Endothelial cell of umbilical vein (primary cell): ENCODE measurements around the gene CWC27. TPM values are rescaled to one million over a fixed set of nuclear protein-coding genes. Genes with fewer than 3 reads are reported as not detected.

Experiments
- BruUV-seq: library from RNA; stranded (reverse); fragments of 400-500 nt; replicated peaks from 2 replicates; lab custom pipeline; 2021; lab: Mats Ljungman, UMichigan
- CTCF ChIA-PET: fragments of 300-600, 350-600 bp; sonication (Branson Sonifier 250); formaldehyde crosslinking; loops from one replicate; lab custom pipeline; 2021; ENCODE audit warnings: antibody characterized with exemption, inconsistent platforms; lab: Charles Lee
- POLR2A ChIA-PET: fragments of 300-600, 350-600 bp; sonication (Branson Sonifier 250); formaldehyde crosslinking; loops from one replicate; lab custom pipeline; 2021; ENCODE audit warnings: antibody characterized with exemption, inconsistent platforms; lab: Charles Lee
- DNase-seq: peaks from one replicate; pipeline ENCODE4 v3.0.0-alpha.2; 2011; ENCODE audit warnings: low read depth, low spot score
- FAIRE-seq: peaks from 2 replicates; lab custom pipeline; 2011; peaks lifted over from hg19 to GRCh38; lab: Jason Lieb, UNC
- H2AFZ ChIP-seq: 2 replicates; pipeline ENCODE4 v1.6.0; 2012; ENCODE audit warnings: low read depth, low read length, control low read depth, inconsistent platforms
- H3K27ac ChIP-seq: 2 replicates; pipeline ENCODE4 v1.5.1; 2011; ENCODE audit warnings: low read depth, mild to moderate bottlenecking, control low read depth, low read length, moderate library complexity; ENCODE audit not compliant: insufficient read depth
- H3K27me3 ChIP-seq, 2 experiments: 2 replicates each; pipeline versions ENCODE4 v1.6.0 to v1.6.1; 2011; ENCODE audit warnings: low read length in 2 of 2, mixed read lengths in 1 of 2; ENCODE audit not compliant: control insufficient read depth in 2 of 2, insufficient read depth in 2 of 2
- H3K36me3 ChIP-seq, 2 experiments: 2 replicates in 1 of 2; 3 replicates in 1 of 2; pipeline ENCODE4 v1.5.1; 2011; ENCODE audit warnings: low read length in 2 of 2, mild to moderate bottlenecking in 1 of 2, moderate library complexity in 1 of 2; ENCODE audit not compliant: control insufficient read depth in 2 of 2, insufficient read depth in 2 of 2; ENCODE audit errors: extremely low read depth in 1 of 2
- H3K4me1 ChIP-seq: 3 replicates; pipeline ENCODE4 v1.5.1; 2011; ENCODE audit warnings: mild to moderate bottlenecking, low read length; ENCODE audit not compliant: control insufficient read depth, insufficient read depth; ENCODE audit errors: extremely low read depth
- H3K4me2 ChIP-seq: 2 replicates; pipeline ENCODE4 v1.6.1; 2011; ENCODE audit warnings: low read length, control low read depth, mixed read lengths; ENCODE audit not compliant: insufficient read depth
- H3K4me3 ChIP-seq, 3 experiments: fragments of 200-600 bp in 1 of 3; sonication (generic), shearing (Covaris generic) in 1 of 3; replicated peaks in 1 of 3; 2 replicates each; pipeline ENCODE4 v1.5.1; 2011 to 2016; ENCODE audit warnings: control low read depth in 3 of 3, low read length in 3 of 3, mild to moderate bottlenecking in 2 of 3, inconsistent platforms in 1 of 3, low read depth in 1 of 3, moderate library complexity in 1 of 3; ENCODE audit not compliant: insufficient read depth in 1 of 3
- H3K79me2 ChIP-seq: 2 replicates; pipeline ENCODE4 v1.6.0; 2012; ENCODE audit warnings: low read length, inconsistent platforms; ENCODE audit not compliant: control insufficient read depth, insufficient read depth
- H3K9ac ChIP-seq: replicated peaks from 2 replicates; pipeline ENCODE3; 2011; ENCODE audit warnings: low read length, control low read depth; ENCODE audit not compliant: insufficient read depth; ENCODE audit errors: extremely low read depth
- H3K9me1 ChIP-seq: replicated peaks from 3 replicates; pipeline ENCODE4 v1.6.0; 2011; ENCODE audit warnings: mild to moderate bottlenecking, low read length; ENCODE audit not compliant: control insufficient read depth, insufficient read depth; ENCODE audit errors: extremely low read depth
- H3K9me3 ChIP-seq: replicated peaks from 2 replicates; pipeline ENCODE4 v1.5.1; 2012; ENCODE audit warnings: low read length, inconsistent platforms; ENCODE audit not compliant: control insufficient read depth, insufficient read depth
- H4K20me1 ChIP-seq: replicated peaks from 2 replicates; pipeline ENCODE3; 2011; ENCODE audit warnings: mild to moderate bottlenecking, low read length; ENCODE audit not compliant: control insufficient read depth, insufficient read depth; ENCODE audit errors: extremely low read depth
- EZH2 ChIP-seq: IDR thresholded peaks from 2 replicates; pipeline ENCODE4 v1.6.1; 2012; ENCODE audit warnings: borderline replicate concordance, low read depth, mild to moderate bottlenecking, moderate library complexity, low read length, inconsistent platforms; ENCODE audit not compliant: severe bottlenecking
- FOS ChIP-seq: IDR thresholded peaks from 2 replicates; pipeline ENCODE4 v1.6.1; 2011; ENCODE audit warnings: mild to moderate bottlenecking, low read length, moderate library complexity, borderline replicate concordance; ENCODE audit not compliant: insufficient read depth
- GATA2 ChIP-seq: IDR thresholded peaks from 2 replicates; pipeline ENCODE4 v1.7.0; 2011; ENCODE audit warnings: low read depth, mild to moderate bottlenecking, moderate library complexity, mixed read lengths, low read length; ENCODE audit not compliant: insufficient read length, insufficient read depth
- JUN ChIP-seq: IDR thresholded peaks from 2 replicates; pipeline ENCODE4 v1.6.1; 2011; ENCODE audit warnings: borderline replicate concordance, low read depth; ENCODE audit not compliant: insufficient read length, insufficient read depth
- MAX ChIP-seq: IDR thresholded peaks from 2 replicates; pipeline ENCODE4 v1.6.1; 2011; ENCODE audit not compliant: insufficient read depth, insufficient read length
- MYC ChIP-seq: IDR thresholded peaks from one replicate; pipeline ENCODE4 v1.6.1; 2011; ENCODE audit warnings: mild to moderate bottlenecking, low read depth, low read length
- POLR2A ChIP-seq: IDR thresholded peaks from 2 replicates; pipeline ENCODE4 v1.6.1; 2012; ENCODE audit warnings: low read depth, mild to moderate bottlenecking, control low read depth, low read length
- POLR2AphosphoS5 ChIP-seq: IDR thresholded peaks from 2 replicates; pipeline ENCODE4 v1.6.1; 2012; ENCODE audit warnings: low read depth, mild to moderate bottlenecking, control low read depth, low read length, moderate library complexity; ENCODE audit not compliant: insufficient read depth
- dilution Hi-C: fragments of 300-500 bp; cut with MboI; formaldehyde crosslinking; loops from one replicate; pipeline ENCODE4 v1.15.0; 2019; ENCODE audit warnings: low sequenced_read_pairs; ENCODE audit not compliant: extremely low pct_ligation_motif_present
- intact Hi-C: fragments of 100-400 bp; cut with micrococcal nuclease; formaldehyde crosslinking; loops from one replicate; pipeline ENCODE4 v1.10.0; 2022
- polyA plus RNA-seq, 4 experiments: library from polyadenylated mRNA; depleted of rRNA in 3 of 4; stranded (reverse) in 3 of 4; unstranded in 1 of 4; fragments of >200 nt; gene quantifications; 2 replicates each; pipeline versions ENCODE4 v1.2.1 to v1.2.3, GENCODE V29; 2011 to 2012; ENCODE audit warnings: missing spikeins in 1 of 4
- total RNA-seq: library from RNA; stranded (reverse); gene quantifications from 2 replicates; pipeline ENCODE4 v1.2.3, GENCODE V29; 2021
- TF ChIP-seq, protein P1 (sequence below), 2 donors: IDR thresholded peaks; 1 replicate in 1 of 2; 2 replicates in 1 of 2; pipeline ENCODE4 v1.5.1; 2011; ENCODE audit warnings: low read length in 2 of 2, mild to moderate bottlenecking in 2 of 2, moderate library complexity in 2 of 2, control low read depth in 1 of 2, inconsistent platforms in 1 of 2, low read depth in 1 of 2; ENCODE audit not compliant: insufficient read depth in 1 of 2; ENCODE audit errors: extremely low read depth in 1 of 2

The CWC27 gene
- total and polyA plus RNA-seq, 2 donors (not counting 3 experiments of a cell fraction or from before 2014, with no cell fraction given) = 11.9 to 23.8 TPM

DNA sequence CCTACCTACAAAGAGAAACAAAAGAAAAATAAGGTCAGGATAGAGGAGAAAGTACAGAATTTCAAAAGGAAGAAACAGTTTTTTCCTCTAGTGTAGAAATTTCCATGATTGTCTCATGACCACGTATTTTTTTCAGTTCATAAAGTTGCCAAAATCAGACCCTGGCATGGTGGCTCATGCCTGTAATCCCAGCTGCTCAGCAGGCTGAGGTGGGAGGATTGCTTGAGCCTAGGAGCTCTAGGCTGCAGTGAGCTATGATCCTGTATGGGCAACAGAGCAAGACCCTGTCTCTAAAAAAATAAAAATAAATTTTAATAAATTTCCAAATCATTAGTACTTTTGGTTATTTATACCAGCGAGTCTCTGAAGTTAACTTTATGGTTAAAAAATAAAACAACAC is 37.8 kb downstream of the CWC27 start:
- FAIRE-seq (no peak), DNase-seq (no peak)
- H3K36me3 ChIP-seq = no peaks in the 10 kb centered on the region
- no peak for TF ChIP-seq EZH2
- no peak for TF ChIP-seq MYC
- TF ChIP-seq MAX = no peak
- TF ChIP-seq, protein P1, sequence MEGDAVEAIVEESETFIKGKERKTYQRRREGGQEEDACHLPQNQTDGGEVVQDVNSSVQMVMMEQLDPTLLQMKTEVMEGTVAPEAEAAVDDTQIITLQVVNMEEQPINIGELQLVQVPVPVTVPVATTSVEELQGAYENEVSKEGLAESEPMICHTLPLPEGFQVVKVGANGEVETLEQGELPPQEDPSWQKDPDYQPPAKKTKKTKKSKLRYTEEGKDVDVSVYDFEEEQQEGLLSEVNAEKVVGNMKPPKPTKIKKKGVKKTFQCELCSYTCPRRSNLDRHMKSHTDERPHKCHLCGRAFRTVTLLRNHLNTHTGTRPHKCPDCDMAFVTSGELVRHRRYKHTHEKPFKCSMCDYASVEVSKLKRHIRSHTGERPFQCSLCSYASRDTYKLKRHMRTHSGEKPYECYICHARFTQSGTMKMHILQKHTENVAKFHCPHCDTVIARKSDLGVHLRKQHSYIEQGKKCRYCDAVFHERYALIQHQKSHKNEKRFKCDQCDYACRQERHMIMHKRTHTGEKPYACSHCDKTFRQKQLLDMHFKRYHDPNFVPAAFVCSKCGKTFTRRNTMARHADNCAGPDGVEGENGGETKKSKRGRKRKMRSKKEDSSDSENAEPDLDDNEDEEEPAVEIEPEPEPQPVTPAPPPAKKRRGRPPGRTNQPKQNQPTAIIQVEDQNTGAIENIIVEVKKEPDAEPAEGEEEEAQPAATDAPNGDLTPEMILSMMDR (IDR thresholded peaks at IDR 0.05; ENCODE audit: extremely low read depth in 1 of 2, insufficient read depth in 1 of 2, low read depth in 1 of 2, low read length in 2 of 2) = no peak
- no peak for TF ChIP-seq JUN
- no peak for TF ChIP-seq FOS
- no peak for TF ChIP-seq GATA2
- TF ChIP-seq POLR2AphosphoS5 = no peak
- TF ChIP-seq POLR2A = no peak
- no peak overlapping the region for H3K4me3 ChIP-seq
- H3K4me1 ChIP-seq = no peaks in the 10 kb centered on the region
- H3K9me1 ChIP-seq = no peaks in the 10 kb centered on the region
- no peak overlapping the region for H3K4me2 ChIP-seq
- H2AFZ ChIP-seq = no peak overlapping the region
- no TSS peak for BruUV-seq
- H4K20me1 ChIP-seq = no peaks in the 10 kb centered on the region
- no peaks in the 10 kb centered on the region for H3K79me2 ChIP-seq
- H3K9me3 ChIP-seq = no peaks in the 10 kb centered on the region
- H3K9ac ChIP-seq = no peak overlapping the region
- intact Hi-C loops (no loop called here), dilution Hi-C loops (no loop called here)
- H3K27me3 ChIP-seq = no peaks in the 10 kb centered on the region
- ChIA-PET CTCF (interaction anchor here (8.8 kb wide), 1 partner anchor 676 kb away, joined by 275 read pairs; the partner anchor contains the start of gene ADAMTS6), POLR2A (no interaction called here)
- H3K27ac ChIP-seq = no peak overlapping the region
